ENCODE data around the gene PAM. TPM values are rescaled to one million over a fixed set of nuclear protein-coding genes. Genes with fewer than 3 reads are reported as not detected.
"Not testable (repeated sequence)": the region's sequence is repeated elsewhere in the genome, so short reads cannot be mapped to it uniquely, and the experiment has no call there.

The PAM gene
- total RNA-seq, 1 experiment from 2014 or later: 91.3 TPM

DNA sequence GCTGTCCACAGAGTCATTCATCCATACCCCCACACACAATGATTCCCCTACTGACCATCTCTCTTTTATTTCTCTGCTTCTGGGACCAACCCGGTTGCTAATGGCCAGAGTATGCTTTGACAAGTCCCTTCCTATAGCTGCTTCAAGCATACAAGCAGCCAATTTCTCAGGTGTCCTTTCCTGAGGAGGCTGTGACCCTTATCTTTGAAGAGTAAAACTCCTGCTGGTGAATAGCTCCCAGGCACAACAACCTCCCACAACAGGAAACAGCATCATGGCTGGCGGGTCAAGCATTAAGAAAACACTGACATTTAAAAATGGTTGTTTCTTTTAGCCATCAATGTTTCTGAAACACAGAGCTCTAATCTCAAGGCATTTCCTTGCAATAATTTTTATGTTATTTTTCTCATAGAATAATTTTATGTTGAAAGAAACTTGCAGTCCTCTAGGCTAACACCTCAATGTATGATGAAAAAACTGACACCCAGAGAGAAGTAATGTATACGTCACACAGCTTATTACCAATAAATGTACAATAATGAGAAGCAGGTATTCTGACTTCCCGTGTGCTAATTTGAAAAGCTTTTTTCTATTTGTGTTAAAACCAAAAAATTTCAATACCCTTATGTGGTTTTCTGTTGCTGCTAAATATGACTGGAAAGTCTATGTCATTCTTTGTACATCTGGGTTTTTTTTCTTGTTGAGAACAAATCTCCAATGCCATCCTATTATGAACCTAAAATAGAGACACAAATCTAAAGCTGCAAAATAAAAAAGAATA lies 7.5 kb upstream of the PAM start:
- in situ Hi-C loops (cut with HindIII; ENCODE audit: low pct_unique_long_range_greater_than_20kb, low sequenced_read_pairs): no loop called here

DNA sequence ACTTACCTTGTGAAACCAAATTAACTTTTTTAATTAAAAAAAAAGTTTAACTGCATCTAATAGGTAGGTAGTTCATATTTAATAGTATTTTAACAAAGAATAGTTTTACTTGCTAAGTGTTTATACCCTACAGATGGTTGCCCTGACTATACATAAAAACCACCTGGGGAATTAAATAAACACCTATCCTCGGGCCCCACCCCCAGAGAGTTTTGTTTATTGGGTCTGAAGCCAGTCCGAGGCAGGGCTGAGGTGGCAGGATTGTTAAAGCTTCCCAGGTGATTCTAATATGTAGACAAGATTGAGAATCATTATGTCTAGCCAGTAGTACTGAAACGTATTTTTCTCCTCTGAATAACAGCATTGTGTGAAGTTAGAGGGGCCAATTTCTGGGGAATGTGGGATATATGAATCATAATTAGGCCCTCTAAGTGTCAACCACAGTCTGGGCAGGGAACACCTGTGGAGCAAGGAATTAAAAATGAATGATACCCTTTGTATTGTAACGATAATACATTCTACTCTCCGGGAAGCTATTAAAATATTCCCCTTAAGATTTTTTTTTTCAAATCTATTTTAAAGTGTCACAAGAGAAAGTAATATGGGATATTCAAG lies 5.6 kb upstream of the PAM start:
- no peak for DNase-seq (ENCODE audit: low read depth)
- in situ Hi-C loops (cut with HindIII; ENCODE audit: low pct_unique_long_range_greater_than_20kb, low sequenced_read_pairs): no loop called here

More for the DNA sequence above, 7.5 kb upstream of the PAM start:
- no peak for DNase-seq (ENCODE audit: low read depth)

DNA sequence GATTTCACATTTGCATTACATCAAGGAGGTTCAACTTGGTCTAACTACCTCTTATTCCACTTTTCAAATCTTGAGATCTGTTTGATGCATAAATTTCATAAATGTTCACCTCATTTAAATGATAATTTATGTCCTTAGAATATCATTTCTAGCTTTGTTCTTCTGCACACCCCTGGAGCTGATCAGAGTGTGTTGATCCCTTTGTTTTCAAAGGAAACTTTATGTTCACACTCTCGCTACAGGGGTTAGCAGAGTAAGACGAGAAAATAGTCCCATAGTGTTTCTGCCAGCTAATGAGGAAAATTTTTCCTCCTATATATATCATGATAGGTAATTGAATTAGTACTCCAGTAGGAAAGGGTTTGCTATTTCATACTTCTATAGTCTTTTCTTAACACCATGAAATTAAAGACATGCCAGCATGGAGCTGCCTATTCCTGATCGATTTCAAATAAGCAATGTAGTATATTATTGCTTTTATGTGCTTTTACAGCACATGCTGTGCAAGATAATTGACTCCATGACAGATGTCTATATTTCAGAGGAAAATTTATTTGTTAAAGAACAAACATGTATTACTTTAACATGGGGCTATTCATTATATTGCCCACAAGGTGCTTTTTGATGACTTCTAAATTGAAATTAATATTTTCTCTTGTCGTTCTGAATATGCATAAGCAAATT lies 4.8 kb upstream of the PAM start:
- DNase-seq (ENCODE audit: low read depth): no peak
- in situ Hi-C loops (cut with HindIII; ENCODE audit: low pct_unique_long_range_greater_than_20kb, low sequenced_read_pairs): no loop called here

DNA sequence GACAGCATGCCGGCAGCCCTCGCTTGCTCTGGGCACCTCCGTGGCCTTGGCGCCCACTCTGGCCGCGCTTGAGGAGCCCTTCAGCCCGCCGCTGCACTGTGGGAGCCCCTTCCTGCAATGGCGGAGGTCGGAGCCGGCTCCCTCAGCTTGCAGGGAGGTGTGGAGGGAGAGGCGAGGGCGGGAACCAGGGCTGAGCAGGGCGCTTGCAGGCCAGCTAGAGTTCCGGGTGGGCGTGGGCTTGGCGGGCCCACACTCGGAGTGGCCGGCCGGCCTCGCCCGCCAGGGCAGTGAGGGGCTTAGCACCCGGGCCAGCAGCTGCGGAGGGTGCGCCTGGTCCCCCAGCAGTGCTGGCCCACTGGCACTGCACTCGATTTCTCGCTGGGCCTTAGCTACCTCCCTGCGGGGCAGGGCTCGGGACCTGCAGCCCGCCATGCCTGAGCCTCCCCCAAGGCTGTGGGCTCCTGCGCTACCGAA lies 3.2 kb upstream of the PAM start:
- in situ Hi-C loops (cut with HindIII; ENCODE audit: low pct_unique_long_range_greater_than_20kb, low sequenced_read_pairs); DNase-seq (ENCODE audit: low read depth): not testable (repeated sequence)

DNA sequence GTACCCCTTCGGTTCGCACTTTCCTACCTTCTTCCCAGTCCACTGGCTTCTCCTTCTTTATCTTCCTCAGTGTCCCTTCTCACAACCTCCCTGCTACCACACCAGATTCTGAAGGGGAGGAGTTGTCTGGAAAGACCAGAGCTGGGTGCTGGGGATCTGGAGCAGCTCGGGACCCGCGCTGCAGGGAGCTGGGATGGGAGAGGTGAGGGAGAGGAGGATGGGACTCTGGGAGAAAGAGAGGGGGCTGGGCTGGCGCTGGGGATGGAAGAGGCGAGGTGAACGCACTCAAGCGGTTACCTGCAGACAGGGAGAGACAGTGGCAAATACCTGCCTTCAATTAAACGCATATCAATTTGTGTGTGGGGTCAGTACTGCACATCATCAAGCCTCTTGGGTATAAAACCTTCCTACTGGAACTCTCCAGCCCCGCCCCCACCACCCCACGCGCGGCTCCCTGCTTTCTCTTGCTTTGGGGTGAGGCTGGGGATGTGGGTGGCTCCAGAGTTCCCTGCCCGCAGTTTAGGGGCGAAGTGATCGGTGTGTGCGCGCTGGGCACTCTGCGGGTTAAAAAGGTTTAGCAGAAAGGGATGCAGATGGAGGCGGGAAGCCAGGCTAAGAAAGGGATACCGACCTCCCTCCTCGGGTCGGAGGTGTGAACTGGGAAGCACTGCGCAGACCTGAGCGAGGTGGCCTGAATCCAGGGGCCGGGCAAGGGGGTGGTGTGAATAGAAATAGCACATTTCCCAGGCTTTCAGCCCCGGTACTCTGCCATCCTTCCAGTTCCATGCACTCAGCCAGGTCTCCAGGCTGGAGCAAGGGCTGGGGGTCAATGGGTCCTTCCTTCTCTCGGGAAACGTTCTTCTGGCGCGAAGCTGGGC lies 977 bp upstream of the PAM start:
- no peak for DNase-seq (ENCODE audit: low read depth)
- in situ Hi-C loops (cut with HindIII; ENCODE audit: low pct_unique_long_range_greater_than_20kb, low sequenced_read_pairs): no loop called here

DNA sequence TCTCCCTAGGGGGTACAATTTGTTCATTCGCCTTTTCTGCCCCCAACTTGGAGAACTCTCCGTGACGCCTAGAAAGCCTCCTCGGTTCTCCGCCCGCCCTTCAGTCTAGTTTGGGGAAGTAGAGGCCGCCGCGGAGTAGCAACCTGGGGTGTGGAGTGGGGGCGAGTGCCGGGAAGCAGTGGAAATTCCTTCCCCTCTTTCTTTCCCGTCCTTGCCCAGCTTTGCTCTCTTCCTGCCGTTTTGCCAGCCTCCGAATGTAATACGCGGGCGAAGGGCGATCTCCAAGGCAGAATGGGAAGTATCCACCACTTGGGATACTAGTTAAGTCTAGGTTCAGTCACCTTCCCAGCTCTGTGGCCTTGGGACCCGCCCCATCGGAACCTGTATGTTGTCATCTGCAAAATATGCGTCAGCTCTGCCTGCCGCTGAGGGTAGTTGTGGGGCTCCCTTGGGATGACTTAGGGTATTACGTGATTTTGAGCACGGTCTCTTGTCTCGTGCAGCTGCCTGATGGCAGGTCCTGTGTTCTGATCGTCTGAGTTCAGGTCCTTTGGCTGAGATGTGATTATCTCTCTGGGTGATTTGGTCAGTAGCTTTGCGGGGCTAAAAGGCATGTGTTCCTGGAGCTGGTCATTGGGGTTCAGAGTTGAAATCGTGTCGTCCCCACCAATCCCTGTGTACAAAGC lies 724 bp downstream of the PAM start:
- peak; percentile 69 for DNase-seq (ENCODE audit: low read depth)
- in situ Hi-C loops (cut with HindIII; ENCODE audit: low pct_unique_long_range_greater_than_20kb, low sequenced_read_pairs): no loop called here

DNA sequence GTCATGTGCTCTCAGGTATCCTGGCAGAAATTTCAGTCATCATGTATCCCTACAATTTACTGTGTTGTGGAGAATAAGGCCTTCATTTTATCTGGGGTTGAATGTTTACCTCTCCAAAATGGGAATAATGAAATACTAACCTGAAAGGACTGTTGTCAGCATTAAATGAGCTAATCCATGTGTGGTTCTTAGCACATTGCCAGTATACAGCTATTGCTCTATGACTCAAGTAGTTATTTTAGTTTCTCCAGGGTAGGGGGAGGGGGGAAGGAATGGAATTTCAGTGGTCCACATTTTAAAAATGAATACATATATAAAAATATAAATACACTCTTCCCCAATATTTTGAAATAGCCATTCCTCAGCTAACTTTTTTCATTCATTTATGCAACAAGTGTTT lies 3.5 kb downstream of the PAM start:
- no peak for DNase-seq (ENCODE audit: low read depth)
- in situ Hi-C loops (cut with HindIII; ENCODE audit: low pct_unique_long_range_greater_than_20kb, low sequenced_read_pairs): no loop called here

DNA sequence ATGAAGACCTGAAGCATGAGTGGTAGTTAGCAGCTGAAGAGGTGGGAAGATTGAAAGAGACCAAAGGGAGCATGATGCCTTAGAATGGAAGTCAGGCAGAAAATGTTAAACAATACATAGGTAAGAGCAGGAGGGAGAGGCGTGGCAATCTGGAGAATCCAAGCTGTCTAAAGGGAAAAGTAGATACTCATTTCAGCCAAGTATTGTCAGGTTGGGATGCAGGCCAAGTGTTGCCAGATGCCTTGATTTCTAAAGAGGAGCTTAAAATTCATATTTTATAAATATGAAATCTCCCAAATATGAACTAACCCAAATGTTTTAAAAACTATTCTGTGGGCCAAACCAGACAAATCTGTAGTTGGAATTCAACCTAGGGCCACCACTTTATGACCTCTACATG lies 4.2 kb downstream of the PAM start:
- in situ Hi-C loops (cut with HindIII; ENCODE audit: low pct_unique_long_range_greater_than_20kb, low sequenced_read_pairs): no loop called here
- no peak for DNase-seq (ENCODE audit: low read depth)

DNA sequence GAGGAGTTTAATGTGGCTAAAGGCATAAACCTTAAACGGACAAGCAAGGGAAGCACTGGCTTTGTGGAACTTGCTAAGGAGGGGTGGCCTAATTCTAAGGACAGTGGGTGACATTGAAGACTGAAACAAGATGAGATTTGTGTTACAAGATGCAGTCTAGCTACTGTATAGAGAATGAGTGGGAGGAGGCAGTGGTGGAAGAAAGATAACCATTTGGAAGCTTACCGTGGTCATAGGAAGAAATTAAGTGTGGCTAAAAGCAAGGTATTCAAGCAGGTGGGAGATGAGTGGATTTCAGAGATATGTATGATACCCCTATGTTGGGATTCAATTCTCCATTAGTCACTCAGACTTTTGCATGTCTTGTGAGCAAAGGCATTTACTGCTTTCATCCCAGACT lies 4.6 kb downstream of the PAM start:
- in situ Hi-C loops (cut with HindIII; ENCODE audit: low pct_unique_long_range_greater_than_20kb, low sequenced_read_pairs): no loop called here
- no peak for DNase-seq (ENCODE audit: low read depth)

DNA sequence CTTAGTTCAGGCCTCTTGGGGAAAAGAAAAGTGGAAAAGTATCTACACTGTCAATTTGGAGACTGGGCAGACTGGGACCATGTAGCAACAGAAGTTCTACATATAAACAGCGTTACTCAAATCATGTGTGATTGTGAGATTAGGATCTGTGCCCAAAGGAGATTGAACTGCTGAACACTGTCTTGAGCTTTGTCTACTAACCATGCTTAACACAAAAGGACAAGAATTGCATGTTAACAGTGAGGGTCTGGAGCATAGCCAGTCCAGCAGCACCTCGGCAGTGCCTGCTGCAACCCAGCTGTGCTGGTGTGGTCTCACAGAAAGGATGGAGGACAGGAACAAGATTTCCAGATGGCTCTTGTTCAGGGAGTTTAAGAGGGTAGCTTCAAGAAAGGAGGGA lies 5.7 kb downstream of the PAM start:
- in situ Hi-C loops (cut with HindIII; ENCODE audit: low pct_unique_long_range_greater_than_20kb, low sequenced_read_pairs): no loop called here

DNA sequence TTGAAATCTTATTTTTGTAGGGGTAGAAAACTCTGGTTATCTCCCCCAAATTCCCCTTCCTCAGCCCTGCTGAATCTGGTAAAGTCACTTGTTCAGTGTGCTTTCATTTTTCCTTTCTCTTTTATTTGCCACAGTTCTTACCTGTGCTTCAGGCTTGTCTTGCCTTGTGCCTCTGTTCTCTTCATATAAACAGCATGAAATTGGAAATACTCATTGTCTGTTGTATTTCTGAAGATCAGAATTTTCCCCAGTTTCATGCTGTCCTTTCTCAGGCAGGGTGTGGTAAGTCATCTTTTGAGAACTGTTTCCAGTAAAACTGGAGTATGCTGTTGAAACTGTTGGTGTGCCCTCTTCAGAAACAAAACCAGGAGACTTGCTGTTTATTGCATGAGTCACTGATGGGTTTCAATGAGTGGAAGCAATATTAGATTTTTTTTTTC lies 7.0 kb downstream of the PAM start:
- no peak for DNase-seq (ENCODE audit: low read depth)
- in situ Hi-C loops (cut with HindIII; ENCODE audit: low pct_unique_long_range_greater_than_20kb, low sequenced_read_pairs): no loop called here

More for the DNA sequence above, 5.7 kb downstream of the PAM start:
- DNase-seq (ENCODE audit: low read depth): no peak

DNA sequence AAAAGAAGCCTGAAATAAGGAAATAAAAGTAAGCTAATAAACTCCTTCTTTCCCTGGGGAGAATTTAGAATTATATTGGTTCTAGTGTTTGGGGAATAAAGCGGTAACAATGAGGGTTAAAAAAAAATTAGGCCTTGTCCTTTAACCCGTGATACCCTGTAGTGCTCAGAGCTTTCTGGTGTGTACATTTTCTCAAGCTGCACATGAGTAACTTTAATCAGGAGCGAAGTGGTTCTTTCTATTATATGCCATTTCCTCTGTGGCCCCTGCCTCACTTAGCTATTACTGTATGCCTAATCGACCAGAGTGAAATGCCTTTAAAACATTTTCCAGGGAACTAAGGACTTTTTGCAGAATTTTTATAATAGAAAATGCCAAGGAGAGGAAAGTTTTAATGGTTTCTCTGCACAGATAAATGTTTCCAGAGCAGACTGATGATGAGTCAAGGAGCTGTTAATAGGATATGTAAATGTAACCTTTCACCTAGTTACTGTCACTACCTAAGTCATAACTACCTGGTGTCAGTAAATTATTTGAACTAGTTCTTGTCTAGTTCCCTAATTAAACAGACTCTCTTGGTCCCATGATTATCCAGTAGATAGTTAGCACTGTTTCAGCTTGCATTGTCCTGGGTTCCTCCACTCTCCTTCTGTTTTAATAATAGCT lies 7.6 kb downstream of the PAM start:
- in situ Hi-C loops (cut with HindIII; ENCODE audit: low pct_unique_long_range_greater_than_20kb, low sequenced_read_pairs): no loop called here
- DNase-seq (ENCODE audit: low read depth): no peak

DNA sequence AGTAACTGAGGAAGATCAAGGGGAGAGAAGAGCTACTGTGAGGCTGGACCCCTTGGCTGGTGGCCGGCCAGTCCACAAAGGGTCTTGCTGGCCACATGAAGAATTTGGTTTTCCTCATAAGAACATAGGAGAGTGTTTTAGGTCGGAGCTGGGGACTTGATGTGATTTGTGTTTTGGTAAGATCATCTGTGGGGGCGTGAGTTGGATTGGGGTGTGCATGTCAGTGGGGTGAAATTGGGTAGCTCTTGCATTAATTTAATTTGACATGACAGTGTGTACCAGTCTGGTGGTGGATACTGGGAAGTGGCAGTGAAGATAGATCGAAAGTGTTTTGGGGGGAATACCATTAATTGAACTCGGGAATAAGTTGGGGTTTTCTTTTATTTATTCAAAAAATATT lies 8.6 kb downstream of the PAM start:
- DNase-seq (ENCODE audit: low read depth): no peak
- in situ Hi-C loops (cut with HindIII; ENCODE audit: low pct_unique_long_range_greater_than_20kb, low sequenced_read_pairs): no loop called here

DNA sequence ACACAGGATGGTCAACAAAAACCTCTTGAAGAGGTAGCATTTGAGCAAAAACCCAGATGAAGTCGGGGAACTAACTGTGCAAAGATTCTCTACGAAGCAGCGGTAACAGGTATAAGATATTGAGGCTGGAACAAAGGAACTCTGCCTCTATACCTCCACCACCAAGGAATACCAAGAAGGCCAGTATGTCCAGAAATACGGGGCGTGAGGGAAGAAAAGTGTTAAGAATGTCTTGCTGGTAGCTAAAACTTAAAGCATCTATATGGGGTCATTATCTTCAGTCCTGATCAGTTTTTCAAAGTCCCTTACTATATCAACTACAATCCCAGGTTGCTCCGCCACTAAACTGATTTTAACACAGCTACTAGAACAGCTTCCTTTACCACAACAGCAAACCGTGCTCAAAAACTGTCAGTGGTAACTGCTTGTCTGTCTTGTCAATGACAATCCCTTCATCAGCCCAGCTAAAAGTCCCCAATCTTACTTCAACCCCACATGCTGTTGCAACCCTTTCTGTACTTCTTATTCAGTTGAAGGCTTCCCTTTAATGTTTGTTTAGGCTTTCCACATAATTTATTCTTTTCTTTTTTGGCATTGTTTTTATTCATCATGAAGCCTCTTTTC lies 9.4 kb downstream of the PAM start:
- in situ Hi-C loops (cut with HindIII; ENCODE audit: low pct_unique_long_range_greater_than_20kb, low sequenced_read_pairs): no loop called here
- no peak for DNase-seq (ENCODE audit: low read depth)

DNA sequence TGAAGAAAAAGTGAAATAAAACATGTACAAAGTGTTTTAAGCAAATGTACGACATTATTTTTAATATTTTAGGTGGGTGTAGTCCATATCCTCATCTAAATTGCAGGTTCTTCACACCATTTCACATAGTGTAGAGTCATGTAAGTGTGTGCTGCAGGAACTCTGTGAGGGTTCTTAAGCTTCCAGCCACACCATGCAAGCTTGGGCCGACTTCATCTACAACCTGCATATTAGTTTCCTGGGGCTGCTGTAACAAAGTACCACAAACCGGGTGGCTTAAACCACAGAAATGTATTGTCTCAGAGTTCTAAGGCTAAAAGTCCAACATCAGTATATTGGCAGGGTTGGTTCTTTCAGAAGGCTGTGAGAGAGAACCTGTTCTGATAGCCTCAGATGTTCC lies 10.2 kb downstream of the PAM start:
- DNase-seq (ENCODE audit: low read depth): no peak
- in situ Hi-C loops (cut with HindIII; ENCODE audit: low pct_unique_long_range_greater_than_20kb, low sequenced_read_pairs): no loop called here

DNA sequence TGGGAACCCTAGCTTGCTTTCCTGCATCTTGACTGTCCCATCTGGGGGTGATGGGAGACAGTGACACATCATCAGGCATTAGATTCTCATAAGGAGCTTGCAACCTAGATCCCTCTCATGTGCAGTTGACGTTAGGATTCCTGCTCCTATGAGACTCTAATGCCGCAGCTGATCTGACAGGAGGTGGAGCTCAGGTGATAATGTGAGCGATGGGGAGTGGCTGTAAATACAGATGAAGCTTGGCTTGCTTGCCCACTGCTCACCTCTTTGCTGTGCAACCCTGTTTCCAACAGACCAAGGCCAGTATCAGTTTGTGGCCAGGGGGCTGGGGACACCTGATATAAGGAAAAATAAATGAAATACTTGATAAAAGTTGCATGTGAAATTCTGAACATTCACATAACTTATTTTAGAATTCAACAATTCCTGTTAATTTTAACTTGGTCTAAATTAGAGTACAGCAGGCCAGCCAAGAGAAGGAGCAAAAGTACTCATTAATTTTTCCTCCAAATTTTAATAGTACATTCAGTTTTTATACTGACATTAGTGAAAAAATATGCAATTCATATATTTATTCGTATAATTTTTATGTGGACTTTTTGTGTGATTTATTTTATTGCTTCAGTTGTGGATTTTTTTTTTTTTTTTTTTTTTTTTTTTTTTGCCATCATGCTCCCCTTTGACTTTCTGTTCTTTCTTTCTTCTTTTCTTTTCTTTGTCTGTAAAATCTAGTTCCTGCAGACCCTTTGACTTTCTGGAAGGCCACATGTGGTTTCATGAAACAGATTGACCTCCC lies 11.4 kb downstream of the PAM start:
- in situ Hi-C loops (cut with HindIII; ENCODE audit: low pct_unique_long_range_greater_than_20kb, low sequenced_read_pairs): no loop called here
- no peak for DNase-seq (ENCODE audit: low read depth)

Data from Caki2 (cell line).